ENCODE results near the gene KDM7A.

GRCh38 chr7:140192176-140192575 is 15.4 kb upstream of the KDM7A start:
- TF ChIP-seq POLR2A (IDR thresholded peaks at IDR 0.05) = no peak
- no peak for TF ChIP-seq CTCF (IDR thresholded peaks at IDR 0.05)
